Naive B cell (primary cell): Measurements from ENCODE around the gene CTNNA2. TPM values are rescaled to one million over a fixed set of nuclear protein-coding genes. Genes with fewer than 3 reads are reported as not detected.

Experiments used
- ATAC-seq, 2 donors: fragments of 150-1000 bp; cut with Tn5 transposase; 2 replicates each; pipeline ENCODE4 v1.10.0; 2021; ENCODE audit warnings: low read depth in 2 of 2, mild to moderate bottlenecking in 2 of 2, moderate library complexity in 2 of 2
- DNase-seq: peaks from one replicate; pipeline ENCODE4 v3.0.0; 2022
- H3K27ac Mint-ChIP-seq, 6 donors: one replicate each; pipeline ENCODE4 v1.8.0; 2020 to 2022; ENCODE audit warnings: mild to moderate bottlenecking in 6 of 6, mixed read lengths in 6 of 6, moderate library complexity in 5 of 6, inconsistent platforms in 2 of 6
- H3K27me3 Mint-ChIP-seq, 3 donors: one replicate each; pipeline ENCODE4 v1.8.0; 2021 to 2022; ENCODE audit warnings: mixed read lengths in 3 of 3, mild to moderate bottlenecking in 1 of 3
- H3K36me3 Mint-ChIP-seq, 2 donors: one replicate each; pipeline ENCODE4 v1.8.0; 2020 to 2022; ENCODE audit warnings: mixed read lengths in 2 of 2, inconsistent platforms in 1 of 2, mild to moderate bottlenecking in 1 of 2
- H3K4me1 Mint-ChIP-seq, 3 donors: one replicate each; pipeline ENCODE4 v1.8.0; 2020 to 2022; ENCODE audit warnings: mixed read lengths in 3 of 3, inconsistent platforms in 1 of 3, mild to moderate bottlenecking in 1 of 3, moderate library complexity in 1 of 3
- H3K4me3 Mint-ChIP-seq, 8 donors: one replicate each; pipeline ENCODE4 v1.8.0; 2020 to 2022; ENCODE audit warnings: mild to moderate bottlenecking in 8 of 8, mixed read lengths in 8 of 8, moderate library complexity in 8 of 8, inconsistent platforms in 2 of 8
- H3K9me3 Mint-ChIP-seq, 7 donors: one replicate each; pipeline ENCODE4 v1.8.0; 2020 to 2022; ENCODE audit warnings: mixed read lengths in 7 of 7, mild to moderate bottlenecking in 5 of 7, inconsistent platforms in 2 of 7, moderate library complexity in 1 of 7
- polyA plus RNA-seq, 6 donors: library from polyadenylated mRNA; unstranded; fragments of 300-500 nt; fragmentation: Illumina TruSeq; gene quantifications; one replicate each; pipeline ENCODE4 v1.2.3, GENCODE V29; 2021; ENCODE audit warnings: low read depth in 6 of 6

Gene CTNNA2
- polyA plus RNA-seq, 6 donors from 2014 or later: not detected

DNA sequence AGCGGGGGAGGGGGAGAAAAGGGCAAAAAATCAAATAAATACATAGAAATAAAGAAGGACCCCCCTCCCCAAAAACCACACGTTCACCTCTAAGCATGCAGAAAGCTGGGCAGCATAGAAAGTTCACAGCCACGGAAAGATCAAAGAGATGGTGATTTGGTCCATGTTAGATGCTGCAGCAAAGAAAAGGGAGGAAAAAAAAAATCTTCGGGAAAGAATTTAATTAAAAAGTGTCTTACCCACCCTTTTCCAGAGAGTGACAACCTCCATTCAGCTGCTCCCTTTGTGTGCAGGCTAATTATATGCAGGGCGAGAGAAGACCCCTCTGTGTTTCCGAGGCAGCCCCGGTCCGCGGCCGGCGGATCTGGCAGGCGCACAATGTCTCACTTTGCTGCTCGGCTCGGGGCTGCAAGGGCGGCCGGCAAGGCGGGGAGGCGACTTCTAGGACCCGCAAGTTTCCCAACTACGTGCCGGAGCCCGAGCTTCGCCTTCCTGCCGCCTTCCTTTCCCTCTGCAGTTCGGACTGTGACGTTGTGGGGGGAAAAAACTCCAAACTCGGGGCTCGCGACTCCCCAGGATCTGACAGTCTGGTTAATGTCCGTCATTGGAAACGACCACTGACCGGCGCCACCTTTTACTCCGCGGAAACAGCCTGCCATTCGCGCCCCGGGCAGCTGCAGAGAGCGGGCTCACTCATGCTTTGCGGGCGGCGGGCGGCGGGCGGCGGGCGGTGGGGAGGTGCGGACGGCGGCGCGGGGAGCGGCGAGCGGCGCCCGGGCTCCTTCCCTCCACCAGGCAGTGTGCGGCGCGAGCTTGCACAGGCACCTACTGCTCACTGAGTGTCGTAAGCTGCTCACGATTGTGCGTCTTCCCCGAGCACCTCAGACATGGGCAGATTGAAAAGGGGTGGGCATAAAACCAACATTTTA, 791.3 kb downstream of the CTNNA2 start, which contains the start of gene LRRTM1:
TSS of gene LRRTM1 (minus strand) at position 844 of the 929 bp plus-strand sequence. CDS start 933 bp downstream, outside the sequence.
- no peak within 1 kb of the TSS for H3K4me3 Mint-ChIP-seq
- no peaks in the 10 kb centered on the region for H3K4me1 Mint-ChIP-seq
- peaks cover 46 to 63% (median 59%) of the 10 kb centered on the region in 3 donors for H3K27me3 Mint-ChIP-seq
- peaks cover 0 to 7% of the 10 kb centered on the region in 2 donors for H3K36me3 Mint-ChIP-seq
- H3K27ac Mint-ChIP-seq: peak within 1 kb of the TSS in 1 of 6 donors; percentile 41
- DNase-seq: no peak
- no peak for ATAC-seq
- peaks cover 1 to 10% (median 3%) of the 10 kb centered on the region in 7 donors for H3K9me3 Mint-ChIP-seq

DNA sequence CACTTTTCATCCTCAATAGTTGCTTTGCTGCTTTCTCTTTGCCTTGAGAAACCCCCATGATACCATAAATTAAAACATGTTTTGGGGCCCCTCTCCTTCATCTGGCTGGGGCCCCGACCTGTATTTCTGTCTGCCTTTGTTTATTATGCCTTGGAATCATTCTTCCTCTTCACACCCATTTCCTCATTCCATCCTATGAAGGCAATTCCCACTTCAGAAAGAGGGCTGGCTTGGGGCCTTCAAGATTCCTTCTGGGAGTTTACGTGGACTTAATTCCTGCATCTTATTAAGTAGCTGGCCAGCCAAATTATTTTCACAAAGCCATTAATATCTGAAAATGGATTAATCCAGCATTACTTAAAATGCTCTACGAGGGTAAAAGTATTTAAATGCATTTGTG, 798.5 kb downstream of the CTNNA2 start:
- peaks cover 3 to 20% (median 12%) of the 10 kb centered on the region in 3 donors for H3K27me3 Mint-ChIP-seq
- H3K9me3 Mint-ChIP-seq: peaks cover 1 to 15% (median 3%) of the 10 kb centered on the region in 7 donors
- no peak overlapping the region for H3K4me3 Mint-ChIP-seq
- no peak overlapping the region for H3K27ac Mint-ChIP-seq
- no peaks in the 10 kb centered on the region for H3K36me3 Mint-ChIP-seq
- ATAC-seq: no peak
- no peak for DNase-seq
- no peaks in the 10 kb centered on the region for H3K4me1 Mint-ChIP-seq

DNA sequence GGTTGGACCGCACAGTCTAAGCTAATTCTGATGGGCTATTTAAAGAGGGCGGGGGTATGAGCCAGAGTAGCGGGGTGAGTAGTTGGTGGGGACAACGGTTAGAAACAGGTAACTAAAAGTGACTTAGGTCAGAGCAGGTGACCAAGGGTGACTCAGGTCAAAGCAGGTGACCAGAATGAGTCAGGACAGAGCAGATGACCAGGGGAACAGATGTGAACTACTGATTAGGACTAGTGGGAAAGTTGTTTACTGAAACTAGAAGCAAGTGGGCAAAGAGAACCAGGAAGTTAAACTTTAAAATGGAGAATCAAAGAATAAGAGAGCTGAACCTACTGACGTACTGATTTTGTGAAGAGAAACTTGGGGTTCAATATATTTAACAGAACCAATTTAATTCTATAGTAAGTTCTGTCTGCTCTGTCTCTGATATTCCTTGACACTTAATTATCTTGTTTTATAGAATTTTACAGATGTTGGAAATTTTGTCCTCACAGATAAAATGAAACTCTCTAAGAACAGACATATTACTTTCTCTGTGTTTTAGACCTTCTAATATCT, 799.5 kb downstream of the CTNNA2 start:
- no peak overlapping the region for H3K27ac Mint-ChIP-seq
- no peak overlapping the region for H3K4me3 Mint-ChIP-seq
- ATAC-seq: no peak
- H3K4me1 Mint-ChIP-seq: no peaks in the 10 kb centered on the region
- H3K36me3 Mint-ChIP-seq: no peaks in the 10 kb centered on the region
- DNase-seq: no peak
- H3K27me3 Mint-ChIP-seq: peaks cover 0 to 14% (median 7%) of the 10 kb centered on the region in 3 donors
- H3K9me3 Mint-ChIP-seq: peaks cover 0 to 14% (median 2%) of the 10 kb centered on the region in 7 donors

DNA sequence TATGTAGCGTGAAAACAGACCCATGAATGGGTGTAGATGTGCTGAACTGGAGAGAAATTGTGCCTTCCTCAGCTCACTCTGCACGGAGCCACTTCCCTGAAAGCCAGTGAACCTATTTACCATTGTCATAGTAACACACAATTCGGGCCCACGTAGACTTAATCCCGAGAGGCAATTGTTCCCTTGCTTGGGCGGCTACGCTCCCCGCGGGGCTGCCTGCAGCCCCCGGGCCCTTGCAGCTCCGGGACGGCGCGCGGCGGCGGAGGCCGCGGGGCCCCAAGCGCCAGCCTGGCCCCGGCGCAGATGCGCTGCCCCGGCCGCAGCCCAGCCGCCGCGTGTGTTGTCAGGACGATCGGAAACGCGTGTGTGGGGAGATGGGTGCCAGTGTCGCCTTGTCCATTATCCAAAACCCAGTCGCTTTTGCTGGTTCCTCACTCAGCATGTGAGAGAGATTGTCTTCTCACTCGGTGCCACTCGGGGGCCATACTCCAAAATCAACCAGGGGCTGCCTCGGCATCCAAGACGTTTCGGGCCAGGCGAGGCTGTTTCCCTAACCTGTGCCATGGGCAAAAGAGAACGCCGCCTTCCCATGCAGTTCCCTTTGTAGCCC, 809.6 kb downstream of the CTNNA2 start:
- no peak for DNase-seq
- Mint-ChIP-seq H3K27ac (peak overlapping the region in 1 of 6 donors; percentile 6), H3K36me3 (no peaks in the 10 kb centered on the region)

DNA sequence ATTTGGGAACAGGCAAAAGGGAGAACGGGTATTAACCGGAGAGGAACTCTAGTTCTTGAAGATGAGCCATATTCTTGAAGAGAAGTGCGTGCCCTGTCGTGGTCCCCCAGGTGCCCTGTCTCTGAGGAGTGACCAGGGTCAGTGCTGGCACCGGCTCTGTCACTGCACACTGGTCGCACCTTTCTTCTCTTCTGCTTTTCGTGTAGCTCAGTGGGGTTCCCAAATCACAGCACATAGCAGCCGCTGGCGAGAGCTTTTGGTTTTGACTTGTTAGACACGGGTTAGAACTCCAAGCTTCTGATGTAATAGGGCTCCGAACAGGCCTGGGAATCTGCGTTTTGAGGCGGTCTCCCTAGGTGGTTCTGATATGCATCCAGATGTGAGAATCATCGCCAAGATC, 810.1 kb downstream of the CTNNA2 start:
- Mint-ChIP-seq H3K36me3 (no peaks in the 10 kb centered on the region), H3K4me3 (no peak overlapping the region), H3K27ac (no peak overlapping the region), H3K4me1 (no peaks in the 10 kb centered on the region), H3K9me3 (peaks cover 0 to 5% (median 0%) of the 10 kb centered on the region in 7 donors), H3K27me3 (peaks cover 3 to 14% (median 5%) of the 10 kb centered on the region in 3 donors)
- DNase-seq (no peak), ATAC-seq (no peak)

More for the DNA sequence above, 809.6 kb downstream of the CTNNA2 start:
- H3K27me3 Mint-ChIP-seq: peaks cover 3 to 14% (median 5%) of the 10 kb centered on the region in 3 donors
- H3K9me3 Mint-ChIP-seq: peaks cover 0 to 5% (median 0%) of the 10 kb centered on the region in 7 donors
- no peak overlapping the region for H3K4me3 Mint-ChIP-seq
- no peaks in the 10 kb centered on the region for H3K4me1 Mint-ChIP-seq
- no peak for ATAC-seq

DNA sequence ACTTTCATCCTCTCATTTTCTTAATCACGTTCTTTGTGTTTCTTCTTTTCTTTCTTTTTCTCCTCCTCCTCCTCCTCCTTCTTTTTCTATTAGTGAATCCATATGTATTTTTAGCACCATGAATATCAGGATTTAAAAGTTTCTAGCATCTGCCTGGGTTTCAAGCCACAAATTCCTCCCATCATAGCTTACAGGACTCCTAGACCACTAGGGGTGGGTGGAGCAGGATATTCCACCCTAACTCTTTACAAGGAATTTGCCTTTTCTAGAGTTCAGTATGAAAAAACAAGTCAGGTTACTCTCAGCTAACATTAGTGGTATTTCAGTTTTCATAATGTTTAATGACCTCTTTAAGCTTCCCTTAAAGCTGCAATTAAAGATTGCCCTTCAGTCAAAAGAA, 810.8 kb downstream of the CTNNA2 start:
- no peak for ATAC-seq
- no peaks in the 10 kb centered on the region for H3K36me3 Mint-ChIP-seq

DNA sequence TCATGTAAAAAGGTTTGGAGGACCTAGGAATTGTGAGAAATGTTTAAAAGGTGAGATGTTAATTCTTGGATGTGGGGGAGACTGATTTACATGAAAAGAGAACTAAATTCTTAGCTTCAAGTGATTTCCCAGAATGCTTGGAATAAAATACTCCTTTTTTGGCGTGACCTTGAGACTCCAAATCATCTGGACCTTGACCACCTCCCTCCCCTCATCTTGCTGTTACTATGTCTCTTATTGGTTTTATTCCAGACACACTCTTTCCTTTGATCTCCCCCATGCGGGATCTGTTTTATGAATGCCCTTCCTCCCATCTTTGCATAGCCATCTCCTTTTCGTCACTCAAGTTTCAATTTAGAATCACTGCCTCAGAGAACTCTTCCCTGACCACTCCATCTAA, 811.7 kb downstream of the CTNNA2 start:
- no peak overlapping the region for H3K27ac Mint-ChIP-seq
- no peaks in the 10 kb centered on the region for H3K4me1 Mint-ChIP-seq
- H3K27me3 Mint-ChIP-seq: peaks cover 5 to 14% (median 11%) of the 10 kb centered on the region in 3 donors
- H3K36me3 Mint-ChIP-seq: no peaks in the 10 kb centered on the region
- ATAC-seq (no peak), DNase-seq (no peak)
- no peak overlapping the region for H3K4me3 Mint-ChIP-seq
- peaks cover 0 to 5% (median 2%) of the 10 kb centered on the region in 7 donors for H3K9me3 Mint-ChIP-seq

More for the DNA sequence above, 810.8 kb downstream of the CTNNA2 start:
- Mint-ChIP-seq H3K9me3 (peaks cover 0 to 5% (median 0%) of the 10 kb centered on the region in 7 donors), H3K4me1 (no peaks in the 10 kb centered on the region), H3K27ac (no peak overlapping the region), H3K4me3 (no peak overlapping the region), H3K27me3 (peaks cover 5 to 14% (median 7%) of the 10 kb centered on the region in 3 donors)
- DNase-seq: no peak

DNA sequence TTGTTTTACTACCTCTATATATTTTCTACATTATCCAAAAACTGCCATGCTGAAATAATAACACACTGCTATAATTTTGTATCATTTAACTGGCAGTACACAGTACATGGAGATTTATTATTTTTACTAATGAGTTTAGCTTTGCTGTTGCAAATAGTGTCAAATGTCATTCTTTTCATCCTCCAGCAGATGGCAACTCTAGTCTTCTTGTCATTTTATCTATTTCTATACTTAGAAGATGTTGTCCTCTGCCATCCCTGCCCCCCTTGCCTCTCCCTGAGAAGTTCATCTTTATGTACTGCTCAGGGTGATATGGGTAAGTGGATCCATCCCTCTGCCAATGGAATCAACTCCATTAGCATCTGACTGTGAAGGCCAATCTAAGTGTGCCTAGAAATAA, 813.4 kb downstream of the CTNNA2 start:
- Mint-ChIP-seq H3K27ac (no peak overlapping the region), H3K4me3 (no peak overlapping the region), H3K36me3 (no peaks in the 10 kb centered on the region), H3K4me1 (no peaks in the 10 kb centered on the region), H3K27me3 (peaks cover 2 to 10% (median 9%) of the 10 kb centered on the region in 3 donors), H3K9me3 (peaks cover 0 to 5% (median 2%) of the 10 kb centered on the region in 7 donors)
- no peak for DNase-seq
- ATAC-seq: no peak

DNA sequence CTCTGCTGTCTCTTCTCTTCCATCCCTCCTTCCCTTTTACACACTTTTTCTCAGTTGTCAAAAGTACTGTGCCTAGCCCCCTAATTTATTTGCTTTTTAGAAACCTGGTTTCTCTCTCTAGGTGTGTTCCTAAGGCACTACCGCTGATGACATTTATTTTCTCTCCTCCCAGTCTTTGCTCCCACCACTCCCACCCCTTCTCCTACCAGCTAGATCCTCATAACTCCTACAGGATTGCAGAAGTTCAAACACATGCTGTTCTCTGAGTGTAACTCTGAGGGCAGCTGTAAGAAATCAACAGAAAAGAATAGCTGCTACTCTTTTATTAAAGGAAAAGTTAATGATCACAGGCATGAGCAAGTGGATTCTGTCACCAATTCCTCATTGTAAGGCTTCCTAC, 814.0 kb downstream of the CTNNA2 start:
- ATAC-seq (no peak), DNase-seq (no peak)
- no peaks in the 10 kb centered on the region for H3K36me3 Mint-ChIP-seq
- peaks cover 0 to 8% (median 7%) of the 10 kb centered on the region in 3 donors for H3K27me3 Mint-ChIP-seq
- peaks cover 0 to 5% (median 0%) of the 10 kb centered on the region in 7 donors for H3K9me3 Mint-ChIP-seq
- H3K4me1 Mint-ChIP-seq: no peaks in the 10 kb centered on the region
- H3K27ac Mint-ChIP-seq: no peak overlapping the region
- H3K4me3 Mint-ChIP-seq: no peak overlapping the region

DNA sequence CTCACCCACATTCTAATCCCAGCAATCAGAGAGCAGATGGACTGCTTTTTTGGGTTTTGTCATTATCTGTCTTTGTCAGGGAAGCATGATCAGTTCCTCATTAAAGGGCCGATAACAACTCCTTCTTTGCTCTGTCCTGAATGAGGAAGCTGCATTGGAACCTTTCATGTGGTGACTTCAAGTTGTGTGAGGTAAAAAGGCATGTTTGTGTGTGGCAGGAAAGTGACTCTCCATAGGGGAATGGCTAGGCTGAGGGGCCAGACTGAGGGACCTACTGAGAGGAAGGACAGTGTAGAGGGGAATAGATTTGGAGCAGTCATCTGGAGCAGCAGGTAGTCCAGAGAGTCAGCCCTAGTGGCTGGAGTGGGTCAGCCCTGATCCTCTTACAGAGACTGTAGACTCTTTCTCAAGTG, 815.3 kb downstream of the CTNNA2 start:
- H3K27ac Mint-ChIP-seq: peak overlapping the region in 1 of 6 donors; percentile 65
- H3K27me3 Mint-ChIP-seq: peaks cover 0 to 8% (median 0%) of the 10 kb centered on the region in 3 donors
- DNase-seq: no peak
- no peak for ATAC-seq
- H3K9me3 Mint-ChIP-seq: peaks cover 0 to 5% (median 0%) of the 10 kb centered on the region in 7 donors
- H3K4me1 Mint-ChIP-seq: no peaks in the 10 kb centered on the region
- H3K4me3 Mint-ChIP-seq: no peak overlapping the region
- no peaks in the 10 kb centered on the region for H3K36me3 Mint-ChIP-seq

DNA sequence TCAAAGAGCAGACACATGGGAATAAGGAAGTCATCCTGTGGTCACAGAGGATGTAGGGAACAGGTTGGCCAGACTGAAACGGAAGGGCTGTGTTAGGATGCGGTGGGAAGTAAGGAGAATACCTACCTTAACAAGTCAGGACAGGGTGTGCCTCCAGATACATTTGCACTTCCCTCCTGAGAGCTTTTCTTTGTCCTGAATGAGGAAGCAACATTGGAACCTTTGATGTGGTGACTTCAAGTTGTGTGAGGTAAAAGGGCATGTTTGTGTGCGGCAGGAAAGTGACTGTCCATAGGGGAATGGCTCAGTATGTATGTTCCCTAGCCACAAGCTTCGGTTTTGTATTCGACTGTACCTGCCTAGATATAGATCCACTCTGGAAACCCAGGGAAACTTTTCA, 816.6 kb downstream of the CTNNA2 start:
- DNase-seq: no peak
- H3K4me1 Mint-ChIP-seq: no peaks in the 10 kb centered on the region
- no peak for ATAC-seq
- H3K9me3 Mint-ChIP-seq: peaks cover 0 to 10% (median 0%) of the 10 kb centered on the region in 7 donors
- H3K27me3 Mint-ChIP-seq: peaks cover 0 to 8% (median 0%) of the 10 kb centered on the region in 3 donors
- no peak overlapping the region for H3K27ac Mint-ChIP-seq
- H3K36me3 Mint-ChIP-seq: no peaks in the 10 kb centered on the region
- no peak overlapping the region for H3K4me3 Mint-ChIP-seq

DNA sequence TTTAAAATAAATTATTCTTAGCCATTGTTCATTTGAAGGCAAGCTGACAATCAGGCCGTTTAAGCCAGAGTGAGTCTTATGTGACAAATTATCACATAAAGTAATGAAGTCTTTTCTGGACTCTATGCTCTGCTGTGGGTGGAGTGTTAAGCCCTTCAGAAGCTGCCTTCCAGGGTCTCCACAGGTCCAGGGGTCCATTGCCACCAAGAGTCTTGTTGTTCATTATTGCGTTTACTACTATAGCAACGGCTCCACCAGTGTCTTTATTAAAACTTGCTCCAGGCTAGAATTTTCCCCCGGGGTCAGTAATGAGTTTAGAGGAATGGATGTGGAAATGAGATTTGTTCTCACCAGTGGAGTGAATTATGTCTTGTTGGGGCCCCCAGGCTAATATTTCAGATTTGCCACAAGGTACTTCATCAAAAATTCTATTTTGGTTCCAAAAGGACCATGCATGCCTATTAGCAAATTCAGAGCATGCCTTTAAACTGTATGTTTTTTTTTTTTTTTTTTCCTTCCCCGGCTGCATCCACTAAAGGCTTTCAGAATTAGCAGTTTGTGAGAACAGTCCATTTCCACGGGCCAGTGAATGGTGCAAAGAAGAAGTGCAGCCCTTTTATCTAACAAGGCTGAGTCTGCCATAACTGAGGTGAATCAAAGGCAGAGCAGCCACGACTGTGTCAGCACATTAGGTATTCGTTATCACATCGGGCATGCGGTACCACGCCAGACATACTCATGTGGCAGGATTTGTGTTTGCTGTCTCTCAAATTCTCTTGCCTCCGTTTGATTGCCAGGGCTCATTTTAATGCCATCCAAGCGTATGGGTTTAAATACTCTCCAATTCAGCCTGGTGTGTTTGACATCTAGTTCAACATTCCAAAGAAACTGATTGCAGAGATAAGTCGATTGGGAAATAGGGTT, 817.9 kb downstream of the CTNNA2 start:
- Mint-ChIP-seq H3K27ac (peak overlapping the region in 1 of 6 donors; percentile 41), H3K36me3 (no peaks in the 10 kb centered on the region), H3K4me3 (no peak overlapping the region), H3K27me3 (peaks cover 0 to 8% (median 0%) of the 10 kb centered on the region in 3 donors), H3K4me1 (no peaks in the 10 kb centered on the region), H3K9me3 (peaks cover 0 to 14% (median 3%) of the 10 kb centered on the region in 7 donors)
- DNase-seq (no peak), ATAC-seq (no peak)
